Measurements from ENCODE around the gene GABARAP. TPM values are rescaled to one million over a fixed set of nuclear protein-coding genes. Genes with fewer than 3 reads are reported as not detected.
A peak's percentile ranks its signal among the peaks of the same experiment; 100 is the strongest.

GABARAP gene
- total RNA-seq, 2 donors from 2014 or later: 212 to 247 TPM

- Mint-ChIP-seq H3K27me3 (no peaks in the 10 kb centered on the region), H3K27ac (peak overlapping the region; percentile 100), H3K4me3 (peak overlapping the region; percentile 99), H3K4me1 (peaks cover 43% of the 10 kb centered on the region), H3K36me3 (ENCODE audit: low read depth) (peaks cover 9% of the 10 kb centered on the region)
- DNase-seq: no peak
- no peak for ATAC-seq
- no peaks in the 10 kb centered on the region for H3K9me3 ChIP-seq (ENCODE audit: control insufficient read depth, low read length, poor library complexity, severe bottlenecking)
Observed at GRCh38 chr17:7241090-7241733, 1.0 kb downstream of the GABARAP start.

GRCh38 chr17:7240375-7240774, 1.9 kb downstream of the GABARAP start:
- Mint-ChIP-seq H3K27me3 (no peaks in the 10 kb centered on the region), H3K4me1 (peaks cover 48% of the 10 kb centered on the region), H3K4me3 (peak overlapping the region; percentile 99), H3K27ac (peak overlapping the region; percentile 100), H3K36me3 (ENCODE audit: low read depth) (peaks cover 7% of the 10 kb centered on the region)
- no peaks in the 10 kb centered on the region for H3K9me3 ChIP-seq (ENCODE audit: control insufficient read depth, low read length, poor library complexity, severe bottlenecking)
- DNase-seq: no peak
- ATAC-seq: no peak

- H3K36me3 Mint-ChIP-seq (ENCODE audit: low read depth): peaks cover 7% of the 10 kb centered on the region
- DNase-seq (peak; percentile 92 to 96 (median 95)), ATAC-seq (peak; percentile 74)
- no peaks in the 10 kb centered on the region for H3K27me3 Mint-ChIP-seq
- no peaks in the 10 kb centered on the region for H3K9me3 ChIP-seq (ENCODE audit: control insufficient read depth, low read length, poor library complexity, severe bottlenecking)
- H3K4me1 Mint-ChIP-seq: peaks cover 54% of the 10 kb centered on the region
- peak within 1 kb of the TSS; percentile 99 for H3K4me3 Mint-ChIP-seq
- H3K27ac Mint-ChIP-seq: peak within 1 kb of the TSS; percentile 100
Observed at GRCh38 chr17:7239091-7240027, 2.9 kb downstream of the GABARAP start, which contains the start of gene PHF23. Gene PHF23 (minus strand): TSS chr17:7239457. CDS start chr17:7239279, 178 bp downstream.

GRCh38 chr17:7238420-7239090, 3.7 kb downstream of the GABARAP start:
- no peaks in the 10 kb centered on the region for H3K9me3 ChIP-seq (ENCODE audit: control insufficient read depth, low read length, poor library complexity, severe bottlenecking)
- Mint-ChIP-seq H3K36me3 (ENCODE audit: low read depth) (peaks cover 7% of the 10 kb centered on the region), H3K4me1 (peaks cover 58% of the 10 kb centered on the region), H3K27me3 (no peaks in the 10 kb centered on the region), H3K4me3 (peak overlapping the region; percentile 99), H3K27ac (peak overlapping the region; percentile 100)
- no peak for ATAC-seq
- DNase-seq: peak in 1 of 3 donors; percentile 24

- Mint-ChIP-seq H3K36me3 (ENCODE audit: low read depth) (peaks cover 7% of the 10 kb centered on the region), H3K27me3 (no peaks in the 10 kb centered on the region)
- H3K9me3 ChIP-seq (ENCODE audit: control insufficient read depth, low read length, poor library complexity, severe bottlenecking): no peaks in the 10 kb centered on the region
Observed at GRCh38 chr17:7237761-7238419, 4.4 kb downstream of the GABARAP start.

GRCh38 chr17:7237266-7237760, 4.9 kb downstream of the GABARAP start:
- H3K9me3 ChIP-seq (ENCODE audit: control insufficient read depth, low read length, poor library complexity, severe bottlenecking): no peaks in the 10 kb centered on the region
- H3K4me3 Mint-ChIP-seq: peak overlapping the region; percentile 99
- peaks cover 7% of the 10 kb centered on the region for H3K36me3 Mint-ChIP-seq (ENCODE audit: low read depth)
- H3K27me3 Mint-ChIP-seq: no peaks in the 10 kb centered on the region
- H3K4me1 Mint-ChIP-seq: peaks cover 59% of the 10 kb centered on the region
- DNase-seq (no peak), ATAC-seq (no peak)
- peak overlapping the region; percentile 100 for H3K27ac Mint-ChIP-seq

More at GRCh38 chr17:7237761-7238419, 4.4 kb downstream of the GABARAP start:
- peak; percentile 21 for ATAC-seq
- Mint-ChIP-seq H3K4me1 (peaks cover 59% of the 10 kb centered on the region), H3K27ac (peak overlapping the region; percentile 100), H3K4me3 (peak overlapping the region; percentile 99)
- DNase-seq: peak; percentile 52 to 73 (median 72)

GRCh38 chr17:7236808-7237207, 5.4 kb downstream of the GABARAP start:
- H3K4me3 Mint-ChIP-seq: peak overlapping the region; percentile 99
- peaks cover 59% of the 10 kb centered on the region for H3K4me1 Mint-ChIP-seq
- H3K27ac Mint-ChIP-seq: peak overlapping the region; percentile 100
- DNase-seq (no peak), ATAC-seq (no peak)
- H3K27me3 Mint-ChIP-seq: no peaks in the 10 kb centered on the region
- H3K36me3 Mint-ChIP-seq (ENCODE audit: low read depth): peaks cover 9% of the 10 kb centered on the region
- H3K9me3 ChIP-seq (ENCODE audit: control insufficient read depth, low read length, poor library complexity, severe bottlenecking): no peaks in the 10 kb centered on the region

GRCh38 chr17:7235693-7236665, 6.3 kb downstream of the GABARAP start:
- H3K27me3 Mint-ChIP-seq: no peaks in the 10 kb centered on the region
- ATAC-seq (no peak), DNase-seq (no peak)
- H3K4me1 Mint-ChIP-seq: peaks cover 50% of the 10 kb centered on the region
- peak overlapping the region; percentile 100 for H3K27ac Mint-ChIP-seq
- H3K4me3 Mint-ChIP-seq: peak overlapping the region; percentile 53
- no peaks in the 10 kb centered on the region for H3K9me3 ChIP-seq (ENCODE audit: control insufficient read depth, low read length, poor library complexity, severe bottlenecking)
- peaks cover 9% of the 10 kb centered on the region for H3K36me3 Mint-ChIP-seq (ENCODE audit: low read depth)

GRCh38 chr17:7234083-7234951, 7.9 kb downstream of the GABARAP start, which contains the start of gene DVL2:
Gene DVL2 (minus strand): TSS chr17:7234517. CDS start chr17:7234262, 255 bp downstream.
- ATAC-seq (peak; percentile 63), DNase-seq (peak; percentile 90 to 92 (median 91))
- no peaks in the 10 kb centered on the region for H3K9me3 ChIP-seq (ENCODE audit: control insufficient read depth, low read length, poor library complexity, severe bottlenecking)
- peaks cover 9% of the 10 kb centered on the region for H3K36me3 Mint-ChIP-seq (ENCODE audit: low read depth)
- peak within 1 kb of the TSS; percentile 92 for H3K4me3 Mint-ChIP-seq
- peaks cover 42% of the 10 kb centered on the region for H3K4me1 Mint-ChIP-seq
- peak within 1 kb of the TSS; percentile 100 for H3K27ac Mint-ChIP-seq
- no peaks in the 10 kb centered on the region for H3K27me3 Mint-ChIP-seq

GRCh38 chr17:7233701-7234082, 8.6 kb downstream of the GABARAP start:
- Mint-ChIP-seq H3K4me3 (peak overlapping the region; percentile 92), H3K4me1 (peaks cover 40% of the 10 kb centered on the region), H3K27me3 (no peaks in the 10 kb centered on the region), H3K27ac (peak overlapping the region; percentile 100), H3K36me3 (ENCODE audit: low read depth) (peaks cover 9% of the 10 kb centered on the region)
- ATAC-seq: no peak
- no peaks in the 10 kb centered on the region for H3K9me3 ChIP-seq (ENCODE audit: control insufficient read depth, low read length, poor library complexity, severe bottlenecking)
- DNase-seq: no peak

- no peak overlapping the region for H3K27ac Mint-ChIP-seq
Observed at GRCh38 chr17:7232114-7232513, 10.1 kb downstream of the GABARAP start.

More at GRCh38 chr17:7232114-7232513, 10.1 kb downstream of the GABARAP start:
- Mint-ChIP-seq H3K4me1 (peaks cover 39% of the 10 kb centered on the region), H3K27me3 (no peaks in the 10 kb centered on the region), H3K36me3 (ENCODE audit: low read depth) (peaks cover 8% of the 10 kb centered on the region), H3K4me3 (peak overlapping the region; percentile 41)
- H3K9me3 ChIP-seq (ENCODE audit: control insufficient read depth, low read length, poor library complexity, severe bottlenecking): no peaks in the 10 kb centered on the region
- ATAC-seq (no peak), DNase-seq (no peak)

Data from T-helper 17 cell (primary cell).